GM12891 (cell line): ENCODE measurements around the gene MMP11.

Experiments
- POLR2A ChIP-seq: IDR thresholded peaks from 2 replicates; pipeline ENCODE4 v1.6.1; 2011; ENCODE audit warnings: low read depth, low read length, control low read depth
- POLR2AphosphoS5 ChIP-seq: IDR thresholded peaks from 2 replicates; pipeline ENCODE4 v1.6.1; 2011; ENCODE audit warnings: low read depth, low read length, control low read depth
- POU2F2 ChIP-seq: IDR thresholded peaks from 2 replicates; pipeline ENCODE4 v1.6.1; 2011; ENCODE audit warnings: low read depth, mild to moderate bottlenecking, control low read depth, low read length, moderate library complexity
- TAF1 ChIP-seq: IDR thresholded peaks from 2 replicates; pipeline ENCODE4 v1.6.1; 2011; ENCODE audit warnings: low read depth, low read length, control low read depth

GRCh38 chr22:23774922-23775436 lies 2.3 kb downstream of the MMP11 start:
- TF ChIP-seq POLR2A: no peak
- TF ChIP-seq TAF1: no peak
- no peak for TF ChIP-seq POU2F2
- TF ChIP-seq POLR2AphosphoS5: no peak
